GM12878 (cell line): ENCODE data around the gene DHFR. TPM values are rescaled to one million over a fixed set of nuclear protein-coding genes. Genes with fewer than 3 reads are reported as not detected.

Experiments used
- MTA3 ChIP-seq: IDR thresholded peaks from 2 replicates; pipeline ENCODE4 v1.6.1; 2012; ENCODE audit warnings: low read length, inconsistent platforms, borderline replicate concordance
- RELA ChIP-seq: fragments of 450-650 bp; IDR thresholded peaks from 2 replicates; pipeline ENCODE4 v1.8.0; 2014; ENCODE audit warnings: borderline replicate concordance; ENCODE audit not compliant: partially characterized antibody
- SKIL ChIP-seq: fragments of 450-650 bp; IDR thresholded peaks from 2 replicates; pipeline ENCODE4 v1.6.1; 2017; ENCODE audit warnings: mild to moderate bottlenecking, low read depth, inconsistent platforms; ENCODE audit not compliant: poor library complexity, severe bottlenecking
- SMAD1 ChIP-seq: fragments of 450-650 bp; IDR thresholded peaks from 2 replicates; pipeline ENCODE4 v1.6.1; 2018; ENCODE audit warnings: mild to moderate bottlenecking, low read depth; ENCODE audit not compliant: partially characterized antibody
- ZBTB33 ChIP-seq: fragments of 450-650 bp; IDR thresholded peaks from 2 replicates; pipeline ENCODE4 v1.6.1; 2017; ENCODE audit warnings: mild to moderate bottlenecking
- ZBTB4 ChIP-seq: fragments of 450-650 bp; formaldehyde crosslinking; IDR thresholded peaks from 2 replicates; pipeline ENCODE4 v1.4.0; 2022; ENCODE audit warnings: mild to moderate bottlenecking, moderate library complexity
- polyA plus RNA-seq, 11 experiments: library from polyadenylated mRNA; depleted of rRNA in 4 of 11; unstranded in 6 of 11; stranded (reverse) in 5 of 11; fragments of >200 nt; fragmentation: Nextera tagmentation in 4 of 11; fragmentation: Illumina TruSeq in 1 of 11; extraction: Ambion mirVana in 4 of 11; extraction: Trizol in 1 of 11; gene quantifications; 1 replicate in 1 of 11; 2 replicates in 10 of 11; pipeline versions ENCODE4 v1.2.1 to v1.2.3, GENCODE V29; 2011 to 2016; ENCODE audit warnings: inconsistent platforms in 2 of 11, missing spikeins in 2 of 11, low read depth in 1 of 11
- total RNA-seq, 4 experiments: library from RNA; depleted of rRNA in 3 of 4; stranded (reverse); fragments of >200 nt in 3 of 4; fragmentation: Illumina TruSeq in 1 of 4; extraction: Trizol in 1 of 4; gene quantifications; 2 replicates each; pipeline versions ENCODE4 v1.2.1 to v1.2.3, GENCODE V29; 2013 to 2021

The DHFR gene
- total and polyA plus RNA-seq, 10 of the 15 experiments (the other 5 are each of a cell fraction or from before 2014, with no cell fraction given): 57.9 to 143 (median 71.4) TPM

GRCh38 chr5:80676706-80677105 lies 21.9 kb upstream of the DHFR start (continued):
- TF ChIP-seq ZBTB4 (CRISPR knock-in tag) (no peak), ZBTB33 (no peak), MTA3 (no peak), SMAD1 (no peak), RELA (no peak), SKIL (no peak)
